ENCODE measurements around the gene CYS1.

Gene CYS1

DNA sequence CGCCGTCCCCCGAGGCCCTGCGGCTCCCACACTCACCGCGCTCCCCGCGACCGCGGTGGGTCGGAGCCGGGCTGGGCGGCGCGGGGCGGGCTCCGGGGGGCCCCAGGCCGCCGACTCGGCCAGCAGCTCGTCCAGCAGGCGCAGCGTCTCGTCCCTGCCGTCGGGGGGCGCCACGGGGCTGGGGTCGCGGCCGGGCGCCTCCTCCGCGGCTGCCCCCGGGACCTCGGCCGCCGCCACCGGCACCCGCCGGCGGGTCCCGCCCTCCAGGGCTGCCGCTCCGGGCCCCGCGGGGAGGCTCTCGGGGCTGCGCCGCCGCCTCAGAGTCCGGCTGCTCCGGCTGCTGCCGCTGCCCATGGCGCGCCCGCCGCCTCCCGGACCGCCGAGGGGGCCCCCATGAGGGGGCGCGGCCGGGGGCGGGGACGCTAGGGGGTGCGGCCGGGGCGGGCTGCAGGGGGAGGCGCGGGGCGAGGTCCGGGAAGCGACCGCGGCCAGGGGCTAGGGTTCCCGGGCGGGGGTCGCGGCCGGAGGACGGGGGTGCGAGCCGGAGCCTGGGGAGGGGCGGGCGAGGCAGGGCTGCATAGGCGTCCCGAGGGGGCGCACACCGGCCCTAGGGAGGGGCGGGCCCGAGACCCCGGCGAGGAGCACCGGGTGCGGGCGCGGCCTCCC lies at the start of gene CYS1:
Gene CYS1 (minus strand): TSS at position 542 of the 666 bp plus-strand sequence. CDS start 188 bp downstream, at position 354.
- Histone ChIP-seq H3K4me3 (ENCODE audit: insufficient read length, low read depth) (peak within 1 kb of the TSS; percentile 36), H3K27me3 (ENCODE audit: insufficient read depth, insufficient read length) (peaks cover 32% of the 10 kb centered on the region), H3K9me3 (ENCODE audit: insufficient read depth, low read length) (no peaks in the 10 kb centered on the region), H3K4me1 (ENCODE audit: insufficient read depth, insufficient read length) (no peaks in the 10 kb centered on the region), H3K9ac (ENCODE audit: insufficient read length, low read depth) (peak within 1 kb of the TSS; percentile 50), H3K36me3 (ENCODE audit: insufficient read depth, insufficient read length, low read length) (no peaks in the 10 kb centered on the region)
- no peak for DNase-seq (ENCODE audit: low read depth, low spot score)
- TF ChIP-seq YY1 (IDR thresholded peaks at IDR 0.05; ENCODE audit: insufficient read depth, insufficient read length) (no peak), SUZ12 (IDR thresholded peaks at IDR 0.05; ENCODE audit: extremely low read depth, insufficient read depth, insufficient read length) (no peak), ZNF274 (IDR thresholded peaks at IDR 0.05; ENCODE audit: low read depth, low read length) (no peak)

DNA sequence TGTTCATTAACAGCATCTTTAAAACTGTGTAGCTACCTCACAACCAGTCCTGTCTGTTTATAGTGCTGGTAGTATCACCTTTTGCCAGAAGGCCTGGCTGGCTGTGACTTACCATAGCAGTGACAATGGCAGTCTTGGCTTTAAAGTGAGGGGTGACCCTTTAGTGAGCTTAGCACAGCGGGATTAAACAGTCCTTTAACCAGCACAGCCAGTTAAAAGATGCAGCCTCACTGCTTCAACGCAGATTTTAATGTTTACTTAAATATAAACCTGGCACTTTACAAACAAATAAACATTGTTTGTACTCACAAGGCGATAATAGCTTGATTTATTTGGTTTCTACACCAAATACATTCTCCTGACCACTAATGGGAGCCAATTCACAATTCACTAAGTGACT lies 49.3 kb upstream of the CYS1 start:
- no peaks in the 10 kb centered on the region for H3K9me3 ChIP-seq (ENCODE audit: insufficient read depth, low read length)
- no peak overlapping the region for H3K9ac ChIP-seq (ENCODE audit: insufficient read length, low read depth)
- TF ChIP-seq SUZ12 (IDR thresholded peaks at IDR 0.05; ENCODE audit: extremely low read depth, insufficient read depth, insufficient read length) (no peak), ZNF274 (IDR thresholded peaks at IDR 0.05; ENCODE audit: low read depth, low read length) (no peak), YY1 (IDR thresholded peaks at IDR 0.05; ENCODE audit: insufficient read depth, insufficient read length) (no peak)
- peaks cover 3% of the 10 kb centered on the region for H3K4me1 ChIP-seq (ENCODE audit: insufficient read depth, insufficient read length)
- H3K4me3 ChIP-seq (ENCODE audit: insufficient read length, low read depth), result no peak overlapping the region
- no peak for DNase-seq (ENCODE audit: low read depth, low spot score)
- no peaks in the 10 kb centered on the region for H3K27me3 ChIP-seq (ENCODE audit: insufficient read depth, insufficient read length)
- peaks cover 85% of the 10 kb centered on the region for H3K36me3 ChIP-seq (ENCODE audit: insufficient read depth, insufficient read length, low read length)

DNA sequence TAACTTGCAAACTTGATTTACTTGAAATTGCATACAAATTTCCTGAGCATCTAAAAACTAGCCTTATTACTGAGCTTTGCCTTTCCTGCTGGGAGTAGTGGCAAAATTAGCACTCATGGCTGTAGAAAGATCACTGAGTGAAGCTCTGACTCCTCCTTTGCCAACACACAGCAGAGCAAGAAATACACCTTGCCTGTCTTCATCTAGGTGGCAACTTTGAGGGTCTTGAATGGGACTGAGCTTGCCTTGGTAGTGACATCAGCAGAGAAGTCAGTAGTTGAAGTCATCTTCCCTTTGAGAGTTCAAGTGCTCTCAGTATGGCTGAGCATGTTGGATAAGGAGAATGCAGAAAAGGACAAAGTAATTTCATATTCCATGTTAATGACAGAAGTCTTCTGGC lies 48.2 kb upstream of the CYS1 start:
- Histone ChIP-seq H3K9me3 (ENCODE audit: insufficient read depth, low read length) (no peaks in the 10 kb centered on the region), H3K4me1 (ENCODE audit: insufficient read depth, insufficient read length) (peaks cover 3% of the 10 kb centered on the region), H3K27me3 (ENCODE audit: insufficient read depth, insufficient read length) (no peaks in the 10 kb centered on the region), H3K36me3 (ENCODE audit: insufficient read depth, insufficient read length, low read length) (peaks cover 93% of the 10 kb centered on the region), H3K4me3 (ENCODE audit: insufficient read length, low read depth) (no peak overlapping the region), H3K9ac (ENCODE audit: insufficient read length, low read depth) (no peak overlapping the region)
- no peak for TF ChIP-seq YY1 (IDR thresholded peaks at IDR 0.05; ENCODE audit: insufficient read depth, insufficient read length)
- no peak for DNase-seq (ENCODE audit: low read depth, low spot score)

DNA sequence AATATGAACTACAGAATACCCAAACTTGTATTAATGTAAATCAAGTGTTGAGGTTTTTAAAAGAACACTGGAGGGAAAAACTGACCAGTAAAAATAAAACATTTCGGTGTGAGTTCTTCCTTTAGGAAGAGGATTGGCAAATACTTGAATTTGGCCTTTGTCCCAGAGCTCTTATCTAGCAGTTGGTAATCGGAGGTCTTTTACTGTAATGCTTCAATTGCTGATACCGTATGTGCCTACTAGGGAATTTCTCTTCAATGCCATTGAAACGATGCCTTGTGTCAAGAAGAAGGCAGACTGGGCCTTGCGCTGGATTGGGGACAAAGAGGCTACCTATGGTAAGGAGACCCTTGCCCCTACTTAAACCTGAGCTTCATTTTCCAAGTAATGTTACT lies 46.4 kb upstream of the CYS1 start:
- Histone ChIP-seq H3K27me3 (ENCODE audit: insufficient read depth, insufficient read length) (no peaks in the 10 kb centered on the region), H3K9me3 (ENCODE audit: insufficient read depth, low read length) (no peaks in the 10 kb centered on the region), H3K36me3 (ENCODE audit: insufficient read depth, insufficient read length, low read length) (peaks cover 82% of the 10 kb centered on the region), H3K4me1 (ENCODE audit: insufficient read depth, insufficient read length) (no peaks in the 10 kb centered on the region), H3K9ac (ENCODE audit: insufficient read length, low read depth) (no peak overlapping the region), H3K4me3 (ENCODE audit: insufficient read length, low read depth) (no peak overlapping the region)
- DNase-seq (ENCODE audit: low read depth, low spot score), result no peak
- TF ChIP-seq SUZ12 (IDR thresholded peaks at IDR 0.05; ENCODE audit: extremely low read depth, insufficient read depth, insufficient read length) (no peak), ZNF274 (IDR thresholded peaks at IDR 0.05; ENCODE audit: low read depth, low read length) (no peak), YY1 (IDR thresholded peaks at IDR 0.05; ENCODE audit: insufficient read depth, insufficient read length) (no peak)

DNA sequence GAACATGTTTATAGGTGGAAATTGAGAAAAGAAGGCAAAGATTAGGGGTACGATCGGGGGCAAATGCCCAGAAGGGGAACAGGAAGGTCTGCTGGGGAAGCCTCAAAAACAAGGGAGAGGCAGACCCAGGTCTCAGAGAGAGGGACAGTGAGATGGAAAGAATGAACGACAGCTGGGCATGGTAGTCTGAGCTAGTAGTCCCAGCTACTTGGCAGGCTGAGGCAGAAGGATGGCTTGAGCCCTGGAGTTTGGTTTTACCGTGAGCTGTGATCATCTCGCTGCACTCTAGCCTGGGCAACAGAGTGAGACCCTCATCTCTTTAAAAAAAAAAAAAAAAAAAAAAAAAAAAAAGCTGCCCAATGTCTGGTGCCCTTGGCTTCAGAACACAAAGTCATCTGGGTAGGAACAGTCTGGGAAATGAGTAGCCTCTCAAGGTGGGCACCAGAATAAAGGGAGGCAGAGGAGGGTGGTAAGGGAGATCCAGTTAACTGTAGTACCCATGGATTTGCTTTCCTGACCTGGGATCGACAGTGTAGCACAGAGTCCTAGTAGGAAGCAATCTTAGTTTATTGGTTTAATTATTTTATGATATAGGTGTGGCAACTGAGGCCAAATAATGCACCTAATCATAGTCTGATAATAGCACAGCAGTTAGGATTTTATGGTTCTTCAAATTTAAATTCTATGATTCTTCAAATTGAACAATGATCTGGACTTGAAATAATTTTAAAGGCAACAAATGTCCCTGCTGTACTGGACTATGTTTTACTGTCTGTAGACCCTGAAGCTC lies 45.8 kb upstream of the CYS1 start:
- no peak overlapping the region for H3K4me3 ChIP-seq (ENCODE audit: insufficient read length, low read depth)
- H3K36me3 ChIP-seq (ENCODE audit: insufficient read depth, insufficient read length, low read length), result peaks cover 77% of the 10 kb centered on the region
- no peaks in the 10 kb centered on the region for H3K27me3 ChIP-seq (ENCODE audit: insufficient read depth, insufficient read length)
- TF ChIP-seq ZNF274 (IDR thresholded peaks at IDR 0.05; ENCODE audit: low read depth, low read length), result no peak
- TF ChIP-seq YY1 (IDR thresholded peaks at IDR 0.05; ENCODE audit: insufficient read depth, insufficient read length), result no peak
- no peak for TF ChIP-seq SUZ12 (IDR thresholded peaks at IDR 0.05; ENCODE audit: extremely low read depth, insufficient read depth, insufficient read length)
- no peaks in the 10 kb centered on the region for H3K4me1 ChIP-seq (ENCODE audit: insufficient read depth, insufficient read length)
- no peak for DNase-seq (ENCODE audit: low read depth, low spot score)
- no peaks in the 10 kb centered on the region for H3K9me3 ChIP-seq (ENCODE audit: insufficient read depth, low read length)
- no peak overlapping the region for H3K9ac ChIP-seq (ENCODE audit: insufficient read length, low read depth)

DNA sequence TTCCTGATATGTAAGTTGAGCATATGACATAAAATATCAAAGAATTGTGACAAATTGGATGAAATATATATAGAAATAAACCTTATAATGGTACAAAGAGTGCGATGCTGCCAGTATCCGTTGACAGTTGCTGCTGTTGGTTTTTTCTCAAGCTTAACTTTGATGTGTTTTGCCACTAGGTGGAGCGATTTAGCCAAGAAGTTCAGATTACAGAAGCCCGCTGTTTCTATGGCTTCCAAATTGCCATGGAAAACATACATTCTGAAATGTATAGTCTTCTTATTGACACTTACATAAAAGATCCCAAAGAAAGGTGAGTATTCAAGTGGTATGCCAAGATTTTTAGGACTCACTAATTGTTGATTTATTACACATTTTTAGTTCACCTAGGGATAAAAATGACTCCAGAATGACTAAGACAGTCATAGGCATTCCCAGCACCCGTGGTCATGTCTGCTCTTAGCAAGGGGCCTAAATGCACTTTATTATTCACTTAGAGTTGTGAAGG lies 44.4 kb upstream of the CYS1 start:
- DNase-seq (ENCODE audit: low read depth, low spot score), result no peak
- TF ChIP-seq YY1 (IDR thresholded peaks at IDR 0.05; ENCODE audit: insufficient read depth, insufficient read length) (no peak), ZNF274 (IDR thresholded peaks at IDR 0.05; ENCODE audit: low read depth, low read length) (no peak), SUZ12 (IDR thresholded peaks at IDR 0.05; ENCODE audit: extremely low read depth, insufficient read depth, insufficient read length) (no peak)
- Histone ChIP-seq H3K4me3 (ENCODE audit: insufficient read length, low read depth) (peak overlapping the region; percentile 96), H3K9me3 (ENCODE audit: insufficient read depth, low read length) (no peaks in the 10 kb centered on the region), H3K36me3 (ENCODE audit: insufficient read depth, insufficient read length, low read length) (peaks cover 65% of the 10 kb centered on the region), H3K4me1 (ENCODE audit: insufficient read depth, insufficient read length) (no peaks in the 10 kb centered on the region), H3K9ac (ENCODE audit: insufficient read length, low read depth) (no peak overlapping the region), H3K27me3 (ENCODE audit: insufficient read depth, insufficient read length) (no peaks in the 10 kb centered on the region)

DNA sequence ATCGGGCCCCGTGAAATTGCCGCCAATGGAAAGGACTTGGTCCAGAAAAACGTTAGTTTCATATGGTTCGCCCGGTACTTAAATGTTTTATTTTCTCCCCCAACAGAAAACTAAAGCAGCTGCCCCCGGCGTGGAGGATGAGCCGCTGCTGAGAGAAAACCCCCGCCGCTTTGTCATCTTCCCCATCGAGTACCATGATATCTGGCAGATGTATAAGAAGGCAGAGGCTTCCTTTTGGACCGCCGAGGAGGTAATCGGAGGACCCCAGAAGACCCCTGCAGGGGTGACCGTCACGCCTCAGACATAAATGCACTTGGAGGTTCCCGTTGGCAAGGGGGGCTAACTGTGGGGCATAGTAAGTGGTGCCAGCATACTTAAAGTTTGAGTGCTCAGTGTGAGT lies 43.1 kb upstream of the CYS1 start:
- Histone ChIP-seq H3K36me3 (ENCODE audit: insufficient read depth, insufficient read length, low read length) (peaks cover 53% of the 10 kb centered on the region), H3K9ac (ENCODE audit: insufficient read length, low read depth) (peak overlapping the region; percentile 98), H3K4me1 (ENCODE audit: insufficient read depth, insufficient read length) (no peaks in the 10 kb centered on the region), H3K4me3 (ENCODE audit: insufficient read length, low read depth) (peak overlapping the region; percentile 96), H3K9me3 (ENCODE audit: insufficient read depth, low read length) (no peaks in the 10 kb centered on the region), H3K27me3 (ENCODE audit: insufficient read depth, insufficient read length) (no peaks in the 10 kb centered on the region)
- TF ChIP-seq SUZ12 (IDR thresholded peaks at IDR 0.05; ENCODE audit: extremely low read depth, insufficient read depth, insufficient read length), result no peak
- no peak for TF ChIP-seq YY1 (IDR thresholded peaks at IDR 0.05; ENCODE audit: insufficient read depth, insufficient read length)
- no peak for TF ChIP-seq ZNF274 (IDR thresholded peaks at IDR 0.05; ENCODE audit: low read depth, low read length)
- no peak for DNase-seq (ENCODE audit: low read depth, low spot score)

All from NT2/D1 (cell line).